ENCODE data around the gene ENPEP.
"Not testable (repeated sequence)": the region's sequence is repeated elsewhere in the genome, so short reads cannot be mapped to it uniquely, and the experiment has no call there.

Gene ENPEP

GRCh38 chr4:110475881-110476818 is at the start of gene ENPEP:
Gene ENPEP (plus strand): TSS chr4:110476155. CDS start chr4:110476415, 260 bp downstream.
- DNase-seq (ENCODE audit: low spot score), result peak; percentile 62

GRCh38 chr4:110431805-110432204 is 44.1 kb upstream of the ENPEP start:
- DNase-seq (ENCODE audit: low spot score), result not testable (repeated sequence)

- DNase-seq (ENCODE audit: low spot score), result not testable (repeated sequence)
These were observed 38.7 kb upstream of the ENPEP start for GRCh38 chr4:110437292-110437691.

GRCh38 chr4:110439209-110439608 is 36.7 kb upstream of the ENPEP start:
- not testable (repeated sequence) for DNase-seq (ENCODE audit: low spot score)

- DNase-seq (ENCODE audit: low spot score), result no peak
These were observed 33.6 kb upstream of the ENPEP start for GRCh38 chr4:110442309-110442708.

- no peak for DNase-seq (ENCODE audit: low spot score)
These were observed 33.2 kb upstream of the ENPEP start for GRCh38 chr4:110442788-110443187.

- no peak for DNase-seq (ENCODE audit: low spot score)
These were observed 26.0 kb upstream of the ENPEP start for GRCh38 chr4:110449947-110450346.

- no peak for DNase-seq (ENCODE audit: low spot score)
These were observed 23.4 kb upstream of the ENPEP start for GRCh38 chr4:110452546-110452945.

- DNase-seq (ENCODE audit: low spot score), result no peak
These were observed 21.5 kb upstream of the ENPEP start for GRCh38 chr4:110454441-110454840.

- DNase-seq (ENCODE audit: low spot score), result no peak
These were observed 17.3 kb upstream of the ENPEP start for GRCh38 chr4:110458494-110459266.

GRCh38 chr4:110460074-110460746 is 15.7 kb upstream of the ENPEP start:
- no peak for DNase-seq (ENCODE audit: low spot score)

GRCh38 chr4:110467400-110467799 is 8.6 kb upstream of the ENPEP start:
- no peak for DNase-seq (ENCODE audit: low spot score)

- no peak for DNase-seq (ENCODE audit: low spot score)
These were observed 3.2 kb upstream of the ENPEP start for GRCh38 chr4:110472583-110473329.

GRCh38 chr4:110474481-110474880 is 1.5 kb upstream of the ENPEP start:
- no peak for DNase-seq (ENCODE audit: low spot score)

GRCh38 chr4:110475080-110475479 is 875 bp upstream of the ENPEP start:
- not testable (repeated sequence) for DNase-seq (ENCODE audit: low spot score)

- no peak for DNase-seq (ENCODE audit: low spot score)
These were observed 1.9 kb downstream of the ENPEP start for GRCh38 chr4:110477836-110478235.

- DNase-seq (ENCODE audit: low spot score), result no peak
These were observed 4.1 kb downstream of the ENPEP start for GRCh38 chr4:110480031-110480549.

GRCh38 chr4:110480746-110481271 is 4.9 kb downstream of the ENPEP start:
- DNase-seq (ENCODE audit: low spot score), result no peak

- no peak for DNase-seq (ENCODE audit: low spot score)
These were observed 7.6 kb downstream of the ENPEP start for GRCh38 chr4:110483516-110483915.

GRCh38 chr4:110484029-110484428 is 8.1 kb downstream of the ENPEP start:
- no peak for DNase-seq (ENCODE audit: low spot score)

GRCh38 chr4:110484767-110485166 is 8.8 kb downstream of the ENPEP start:
- peak; percentile 61 for DNase-seq (ENCODE audit: low spot score)
